Fibroblast of skin of left quadriceps (primary cell): ENCODE measurements around the gene WWTR1.

Experiments
- DNase-seq, 2 experiments: peaks; one replicate each; pipeline ENCODE4 v3.0.0-alpha.2; 2013; ENCODE audit warnings: low read depth in 2 of 2

Gene WWTR1

GRCh38 chr3:149534671-149535332 lies 123.0 kb downstream of the WWTR1 start:
- no peak for DNase-seq

- DNase-seq = no peak
These were observed 123.7 kb downstream of the WWTR1 start for GRCh38 chr3:149534082-149534481.

GRCh38 chr3:149532489-149533180 lies 125.2 kb downstream of the WWTR1 start:
- DNase-seq = no peak

- no peak for DNase-seq
These were observed 128.7 kb downstream of the WWTR1 start for GRCh38 chr3:149529099-149529498.

GRCh38 chr3:149528340-149528650 lies 129.5 kb downstream of the WWTR1 start:
- no peak for DNase-seq

- no peak for DNase-seq
These were observed 130.1 kb downstream of the WWTR1 start for GRCh38 chr3:149527531-149528339.

- no peak for DNase-seq
These were observed 134.1 kb downstream of the WWTR1 start for GRCh38 chr3:149523512-149524299.

GRCh38 chr3:149519912-149520311 lies 137.9 kb downstream of the WWTR1 start:
- no peak for DNase-seq

- DNase-seq = no peak
These were observed 140.9 kb downstream of the WWTR1 start for GRCh38 chr3:149516920-149517319.

- DNase-seq = no peak
These were observed 142.6 kb downstream of the WWTR1 start for GRCh38 chr3:149515249-149515648.

GRCh38 chr3:149514471-149514870 lies 143.4 kb downstream of the WWTR1 start:
- DNase-seq = no peak

GRCh38 chr3:149512073-149512782 lies 145.6 kb downstream of the WWTR1 start:
- DNase-seq = no peak

- DNase-seq = no peak
These were observed 146.7 kb downstream of the WWTR1 start for GRCh38 chr3:149511040-149511626.

- DNase-seq = no peak
These were observed 147.3 kb downstream of the WWTR1 start for GRCh38 chr3:149510480-149510879.

- no peak for DNase-seq
These were observed 148.3 kb downstream of the WWTR1 start for GRCh38 chr3:149509526-149509925.

- DNase-seq = no peak
These were observed 150.1 kb downstream of the WWTR1 start for GRCh38 chr3:149507491-149508324.

- DNase-seq = no peak
These were observed 150.9 kb downstream of the WWTR1 start for GRCh38 chr3:149506965-149507364.

GRCh38 chr3:149506540-149506939 lies 151.3 kb downstream of the WWTR1 start:
- no peak for DNase-seq

- no peak for DNase-seq
These were observed 155.4 kb downstream of the WWTR1 start for GRCh38 chr3:149502438-149502837.

- DNase-seq = no peak
These were observed 156.3 kb downstream of the WWTR1 start for GRCh38 chr3:149501524-149501923.
